WTC11 (cell line): ENCODE data around the gene ARHGEF17. TPM values are rescaled to one million over a fixed set of nuclear protein-coding genes. Genes with fewer than 3 reads are reported as not detected.

Experiments used
- AR ChIP-seq: fragments of 250-450 bp; sonication (Bioruptor Pico); IDR thresholded peaks from 2 replicates; pipeline ENCODE4 v1.9.0; 2021; ENCODE audit warnings: mild to moderate bottlenecking
- ATF2 ChIP-seq: sonication (generic); formaldehyde crosslinking; IDR thresholded peaks from 2 replicates; pipeline ENCODE4 v1.8.1; 2022; ENCODE audit warnings: low read depth, missing genetic modification reagents, borderline replicate concordance
- ATF3 ChIP-seq: sonication (generic); formaldehyde crosslinking; conservative IDR thresholded peaks from 2 replicates; pipeline ENCODE4 v1.8.1; 2022; ENCODE audit warnings: mild to moderate bottlenecking, missing genetic modification reagents
- CBFB ChIP-seq: sonication (generic); formaldehyde crosslinking; IDR thresholded peaks from 2 replicates; pipeline ENCODE4 v1.8.1; 2022; ENCODE audit warnings: mild to moderate bottlenecking, low read depth, missing genetic modification reagents
- ELF4 ChIP-seq: sonication (generic); formaldehyde crosslinking; IDR thresholded peaks from 2 replicates; pipeline ENCODE4 v1.8.1; 2022; ENCODE audit warnings: low read depth, mild to moderate bottlenecking, moderate library complexity, missing genetic modification reagents
- ESRRA ChIP-seq: sonication (generic); formaldehyde crosslinking; IDR thresholded peaks from 2 replicates; pipeline ENCODE4 v1.8.1; 2022; ENCODE audit warnings: mild to moderate bottlenecking, missing genetic modification reagents, borderline replicate concordance
- FOXP4 ChIP-seq: sonication (generic); formaldehyde crosslinking; IDR thresholded peaks from 2 replicates; pipeline ENCODE4 v1.8.0; 2022; ENCODE audit warnings: mild to moderate bottlenecking, missing genetic modification reagents
- GABPB1 ChIP-seq: sonication (generic); formaldehyde crosslinking; IDR thresholded peaks from 2 replicates; pipeline ENCODE4 v1.8.1; 2023; ENCODE audit warnings: mild to moderate bottlenecking, missing genetic modification reagents
- HMGXB4 ChIP-seq: sonication (generic); formaldehyde crosslinking; IDR thresholded peaks from 2 replicates; pipeline ENCODE4 v1.8.1; 2023; ENCODE audit warnings: mild to moderate bottlenecking, moderate library complexity, missing genetic modification reagents
- IRF2 ChIP-seq: sonication (generic); formaldehyde crosslinking; IDR thresholded peaks from 2 replicates; pipeline ENCODE4 v1.8.0; 2022; ENCODE audit warnings: low read depth, missing genetic modification reagents, borderline replicate concordance
- KAT7 ChIP-seq: sonication (generic); formaldehyde crosslinking; IDR thresholded peaks from 2 replicates; pipeline ENCODE4 v1.8.1; 2023; ENCODE audit warnings: missing genetic modification reagents, mild to moderate bottlenecking, borderline replicate concordance
- MLX ChIP-seq: sonication (generic); formaldehyde crosslinking; IDR thresholded peaks from 2 replicates; pipeline ENCODE4 v1.8.1; 2023; ENCODE audit warnings: mild to moderate bottlenecking, missing genetic modification reagents, moderate library complexity
- NFE2L1 ChIP-seq: sonication (generic); formaldehyde crosslinking; IDR thresholded peaks from 2 replicates; pipeline ENCODE4 v1.8.1; 2023; ENCODE audit warnings: missing genetic modification reagents
- NFYB ChIP-seq: sonication (generic); formaldehyde crosslinking; conservative IDR thresholded peaks from 2 replicates; pipeline ENCODE4 v1.8.0; 2022; ENCODE audit warnings: low read depth, missing genetic modification reagents
- NR3C1 ChIP-seq: sonication (generic); formaldehyde crosslinking; conservative IDR thresholded peaks from 2 replicates; pipeline ENCODE4 v1.8.1; 2023; ENCODE audit warnings: low read depth, mild to moderate bottlenecking, missing genetic modification reagents
- RELA ChIP-seq: sonication (generic); formaldehyde crosslinking; IDR thresholded peaks from 2 replicates; pipeline ENCODE4 v1.8.1; 2022; ENCODE audit warnings: missing genetic modification reagents, mild to moderate bottlenecking, borderline replicate concordance
- RORB ChIP-seq: fragments of 250-450 bp; sonication (Bioruptor Pico); IDR thresholded peaks from 2 replicates; pipeline ENCODE4 v1.9.0; 2021; ENCODE audit warnings: mild to moderate bottlenecking
- SMAD4 ChIP-seq: sonication (generic); formaldehyde crosslinking; IDR thresholded peaks from 2 replicates; pipeline ENCODE4 v1.8.0; 2022; ENCODE audit warnings: mild to moderate bottlenecking, missing genetic modification reagents
- TCF7 ChIP-seq: sonication (generic); formaldehyde crosslinking; IDR thresholded peaks from 2 replicates; pipeline ENCODE4 v1.8.0; 2022; ENCODE audit warnings: mild to moderate bottlenecking, low read depth, missing genetic modification reagents, moderate library complexity
- TEAD1 ChIP-seq: sonication (generic); formaldehyde crosslinking; IDR thresholded peaks from 2 replicates; pipeline ENCODE4 v1.8.0; 2022; ENCODE audit warnings: mild to moderate bottlenecking, missing genetic modification reagents
- ZBTB43 ChIP-seq: sonication (generic); formaldehyde crosslinking; IDR thresholded peaks from 2 replicates; pipeline ENCODE4 v1.8.1; 2023; ENCODE audit warnings: mild to moderate bottlenecking, missing genetic modification reagents
- ZNF263 ChIP-seq: sonication (generic); formaldehyde crosslinking; IDR thresholded peaks from 2 replicates; pipeline ENCODE4 v1.8.1; 2022; ENCODE audit warnings: low read depth, mild to moderate bottlenecking, moderate library complexity, missing genetic modification reagents
- ZNF396 ChIP-seq: fragments of 250-450 bp; sonication (Bioruptor Pico); IDR thresholded peaks from 2 replicates; pipeline ENCODE4 v1.8.0; 2021; ENCODE audit warnings: mild to moderate bottlenecking, moderate library complexity, borderline replicate concordance
- ZNF425 ChIP-seq: fragments of 250-450 bp; sonication (Bioruptor Pico); conservative IDR thresholded peaks from 2 replicates; pipeline ENCODE4 v1.9.0; 2021; ENCODE audit warnings: mild to moderate bottlenecking
- ZNF512 ChIP-seq: sonication (generic); formaldehyde crosslinking; IDR thresholded peaks from 2 replicates; pipeline ENCODE4 v1.8.1; 2022; ENCODE audit warnings: missing genetic modification reagents, borderline replicate concordance
- total RNA-seq: library from RNA; stranded (reverse); gene quantifications from 3 replicates; pipeline ENCODE4 v1.2.3, GENCODE V29; 2021

ARHGEF17 gene
- total RNA-seq, 1 experiment from 2014 or later: 18.2 TPM

- TF ChIP-seq ATF2 (no peak), CBFB (no peak), ZNF263 (CRISPR knock-in tag) (no peak), TEAD1 (CRISPR knock-in tag) (peak; percentile 68), RELA (CRISPR knock-in tag) (no peak), SMAD4 (no peak), ATF3 (CRISPR knock-in tag) (no peak), ZNF425 (no peak), NR3C1 (CRISPR knock-in tag) (no peak), NFYB (CRISPR knock-in tag) (no peak), ELF4 (CRISPR knock-in tag) (peak; percentile 76; the same call in 1 of the 2 replicates), IRF2 (CRISPR knock-in tag) (no peak), MLX (no peak), ZNF512 (CRISPR knock-in tag) (no peak), FOXP4 (CRISPR knock-in tag) (no peak), HMGXB4 (CRISPR knock-in tag) (peak; percentile 27; the same call in 1 of the 2 replicates), RORB (no peak), TCF7 (CRISPR knock-in tag) (no peak), ESRRA (CRISPR knock-in tag) (no peak), NFE2L1 (CRISPR knock-in tag) (no peak), ZNF396 (CRISPR knock-in tag) (no peak), AR (CRISPR knock-in tag) (no peak), KAT7 (CRISPR knock-in tag) (no peak), GABPB1 (CRISPR knock-in tag) (no peak), ZBTB43 (CRISPR knock-in tag) (no peak)
Observed at GRCh38 chr11:73376160-73376802, 68.2 kb downstream of the ARHGEF17 start, which contains the start of gene RELT (continued).
